NCI-H1417 (cell line): ENCODE results near the gene PACSIN1.
"Not testable (repeated sequence)": the region's sequence is repeated elsewhere in the genome, so short reads cannot be mapped to it uniquely, and the experiment has no call there.

Experiments used
- DNase-seq, 3 experiments: peaks; one replicate each; lab custom pipeline; 2025; lab: John Stamatoyannopoulos, UW

The PACSIN1 gene

GRCh38 chr6:34485321-34486060, 19.6 kb downstream of the PACSIN1 start:
- no peak for DNase-seq

- no peak for DNase-seq
Measured at GRCh38 chr6:34486106-34486740, 20.3 kb downstream of the PACSIN1 start.

GRCh38 chr6:34486886-34487285, 21.0 kb downstream of the PACSIN1 start:
- DNase-seq: not testable (repeated sequence)

GRCh38 chr6:34487536-34487935, 21.7 kb downstream of the PACSIN1 start:
- no peak for DNase-seq

- DNase-seq: no peak
Measured at GRCh38 chr6:34489207-34489805, 23.4 kb downstream of the PACSIN1 start.

GRCh38 chr6:34490390-34491090, 24.7 kb downstream of the PACSIN1 start:
- DNase-seq: peak in 2 of 3 experiments; percentile 58 to 76

- peak; percentile 17 to 90 (median 75) for DNase-seq
Measured at GRCh38 chr6:34491091-34491430, 25.2 kb downstream of the PACSIN1 start.

GRCh38 chr6:34493344-34493743, 27.5 kb downstream of the PACSIN1 start:
- DNase-seq: no peak

GRCh38 chr6:34494973-34495372, 29.1 kb downstream of the PACSIN1 start:
- peak in 1 of 3 experiments; percentile 33 for DNase-seq

GRCh38 chr6:34496103-34496685, 30.3 kb downstream of the PACSIN1 start:
- DNase-seq: peak in 2 of 3 experiments; percentile 98 to 99

- no peak for DNase-seq
Measured at GRCh38 chr6:34497411-34497810, 31.5 kb downstream of the PACSIN1 start.

- DNase-seq: peak in 1 of 3 experiments; percentile 26
Measured at GRCh38 chr6:34506718-34507117, 40.8 kb downstream of the PACSIN1 start.

GRCh38 chr6:34508425-34508824, 42.5 kb downstream of the PACSIN1 start:
- no peak for DNase-seq

- DNase-seq: no peak
Measured at GRCh38 chr6:34509782-34510181, 43.9 kb downstream of the PACSIN1 start.

- DNase-seq: no peak
Measured at GRCh38 chr6:34510299-34510698, 44.4 kb downstream of the PACSIN1 start.

- no peak for DNase-seq
Measured at GRCh38 chr6:34511214-34511914, 45.5 kb downstream of the PACSIN1 start.

- no peak for DNase-seq
Measured at GRCh38 chr6:34511915-34512737, 46.2 kb downstream of the PACSIN1 start.

GRCh38 chr6:34512738-34513115, 46.9 kb downstream of the PACSIN1 start:
- DNase-seq: no peak

GRCh38 chr6:34513646-34514045, 47.8 kb downstream of the PACSIN1 start:
- DNase-seq: peak in 2 of 3 experiments; percentile 17 to 45

GRCh38 chr6:34514112-34514511, 48.2 kb downstream of the PACSIN1 start:
- peak in 1 of 3 experiments; percentile 30 for DNase-seq
